H1 (cell line): ENCODE results near the gene AGAP1. TPM values are rescaled to one million over a fixed set of nuclear protein-coding genes. Genes with fewer than 3 reads are reported as not detected.

Experiments
- CTCF ChIA-PET: fragments of 300-600 bp; sonication (Branson Sonifier 250); formaldehyde crosslinking; loops from one replicate; lab custom pipeline; 2021; ENCODE audit not compliant: partially characterized antibody; lab: Charles Lee
- POLR2A ChIA-PET: fragments of 300-600 bp; sonication (Branson Sonifier 250); formaldehyde crosslinking; loops from one replicate; lab custom pipeline; 2021; ENCODE audit warnings: inconsistent platforms; ENCODE audit not compliant: partially characterized antibody; lab: Charles Lee
- DNase-seq, 2 experiments: peaks; one replicate each; pipeline versions ENCODE4 v3.0.0 to v3.0.0-alpha.2; 2010 to 2022; ENCODE audit warnings: low spot score in 2 of 2, low read depth in 1 of 2, mixed read lengths in 1 of 2
- FAIRE-seq: peaks from 2 replicates; lab custom pipeline; 2011; peaks lifted over from hg19 to GRCh38; lab: Jason Lieb, UNC
- H2AFZ ChIP-seq: 2 replicates; pipeline ENCODE4 v1.8.1; 2012; ENCODE audit warnings: low read length, inconsistent platforms
- H2AK5ac ChIP-seq: 2 replicates; pipeline ENCODE4 v1.6.1; 2013; ENCODE audit warnings: low read depth, low read length
- H2BK120ac ChIP-seq: replicated peaks from 2 replicates; pipeline ENCODE3; 2013; ENCODE audit warnings: low read depth, low read length, inconsistent platforms
- H2BK12ac ChIP-seq: 2 replicates; pipeline ENCODE4 v1.6.1; 2013; ENCODE audit warnings: low read depth, low read length
- H2BK15ac ChIP-seq: 2 replicates; pipeline ENCODE4 v1.6.1; 2013; ENCODE audit warnings: low read length
- H2BK20ac ChIP-seq: 2 replicates; pipeline ENCODE4 v1.6.1; 2013; ENCODE audit warnings: low read length
- H2BK5ac ChIP-seq: 2 replicates; pipeline ENCODE4 v1.6.1; 2013; ENCODE audit warnings: low read depth, low read length
- H3K14ac ChIP-seq: 2 replicates; pipeline ENCODE4 v1.6.1; 2013; ENCODE audit warnings: inconsistent platforms; ENCODE audit not compliant: insufficient read length
- H3K18ac ChIP-seq: 2 replicates; pipeline ENCODE4 v1.6.1; 2013; ENCODE audit warnings: low read length; ENCODE audit errors: extremely low read depth
- H3K23ac ChIP-seq: 2 replicates; pipeline ENCODE4 v1.6.1; 2013; ENCODE audit warnings: inconsistent platforms; ENCODE audit not compliant: insufficient read length
- H3K23me2 ChIP-seq: 2 replicates; pipeline ENCODE4 v1.6.1; 2013; ENCODE audit warnings: low read depth, low read length
- H3K27ac ChIP-seq: 2 replicates; pipeline ENCODE4 v1.6.1; 2011; ENCODE audit warnings: low read depth, low read length, inconsistent platforms
- H3K27me3 ChIP-seq, 4 experiments: replicated peaks in 1 of 4; 1 replicate in 1 of 4; 2 replicates in 3 of 4; pipeline versions ENCODE4 v1.6.1 to v1.8.1; 2011 to 2013; ENCODE audit warnings: low read length in 3 of 4, mild to moderate bottlenecking in 3 of 4, inconsistent platforms in 2 of 4, mixed read lengths in 2 of 4, moderate library complexity in 1 of 4; ENCODE audit not compliant: control insufficient read depth in 3 of 4, insufficient read depth in 3 of 4; ENCODE audit errors: extremely low read depth in 1 of 4
- H3K36me3 ChIP-seq, 4 experiments: 2 replicates each; pipeline versions ENCODE4 v1.6.1 to v1.8.1; 2011 to 2013; ENCODE audit warnings: mild to moderate bottlenecking in 4 of 4, low read length in 3 of 4, moderate library complexity in 2 of 4, control low read depth in 1 of 4, inconsistent platforms in 1 of 4; ENCODE audit not compliant: insufficient read depth in 4 of 4, control insufficient read depth in 2 of 4
- H3K4ac ChIP-seq: replicated peaks from 2 replicates; pipeline ENCODE3; 2013; ENCODE audit warnings: low read length, low read depth, mixed read lengths, inconsistent platforms; ENCODE audit not compliant: insufficient read length
- H3K4me1 ChIP-seq, 4 experiments: replicated peaks in 1 of 4; 1 replicate in 1 of 4; 2 replicates in 3 of 4; pipeline versions ENCODE4 v1.6.1 to v1.8.1; 2011 to 2013; ENCODE audit warnings: low read length in 3 of 4, inconsistent platforms in 2 of 4, mixed read lengths in 1 of 4; ENCODE audit not compliant: insufficient read depth in 4 of 4, control insufficient read depth in 3 of 4
- H3K4me2 ChIP-seq, 2 experiments: 2 replicates each; pipeline versions ENCODE4 v1.6.1 to v1.8.1; 2011 to 2013; ENCODE audit warnings: low read depth in 2 of 2, low read length in 2 of 2, control low read depth in 1 of 2, inconsistent platforms in 1 of 2, mild to moderate bottlenecking in 1 of 2; ENCODE audit not compliant: insufficient read depth in 1 of 2
- H3K4me3 ChIP-seq, 4 experiments: fragments of 200-600, 300-600 bp in 1 of 4; sonication (generic), shearing (Covaris generic), sonication (Bioruptor Twin) in 1 of 4; 2 replicates each; pipeline versions ENCODE4 v1.5.1 to v1.8.1; 2011 to 2016; ENCODE audit warnings: low read length in 4 of 4, low read depth in 3 of 4, control low read depth in 2 of 4, inconsistent platforms in 2 of 4, mild to moderate bottlenecking in 2 of 4, mixed read lengths in 1 of 4, moderate library complexity in 1 of 4; ENCODE audit not compliant: insufficient read depth in 2 of 4; ENCODE audit errors: extremely low read depth in 1 of 4
- H3K56ac ChIP-seq: replicated peaks from 2 replicates; pipeline ENCODE3; 2013; ENCODE audit warnings: low read depth, mild to moderate bottlenecking, mixed read lengths, low read length, inconsistent platforms; ENCODE audit not compliant: insufficient read length
- H3K79me1 ChIP-seq: 2 replicates; pipeline ENCODE4 v1.6.1; 2013; ENCODE audit warnings: low read depth, low read length, control low read depth
- H3K79me2 ChIP-seq, 2 experiments: 2 replicates each; pipeline versions ENCODE4 v1.6.1 to v1.8.1; 2012 to 2013; ENCODE audit warnings: low read length in 2 of 2, mild to moderate bottlenecking in 2 of 2, inconsistent platforms in 1 of 2; ENCODE audit not compliant: insufficient read depth in 2 of 2, control insufficient read depth in 1 of 2
- H3K9ac ChIP-seq, 4 experiments: replicated peaks in 1 of 4; 1 replicate in 1 of 4; 2 replicates in 3 of 4; pipeline versions ENCODE4 v1.6.1 to v1.8.1; 2011 to 2013; ENCODE audit warnings: low read depth in 3 of 4, low read length in 3 of 4, control low read depth in 2 of 4, mild to moderate bottlenecking in 2 of 4, moderate library complexity in 2 of 4, inconsistent platforms in 1 of 4; ENCODE audit errors: extremely low read depth in 1 of 4
- H3K9me3 ChIP-seq, 2 experiments: 2 replicates each; pipeline versions ENCODE4 v1.6.1 to v1.8.1; 2012 to 2013; ENCODE audit warnings: mild to moderate bottlenecking in 2 of 2, moderate library complexity in 2 of 2, control low read depth in 1 of 2, inconsistent platforms in 1 of 2, low read depth in 1 of 2, low read length in 1 of 2, mixed read lengths in 1 of 2; ENCODE audit not compliant: insufficient read depth in 2 of 2
- H4K20me1 ChIP-seq, 2 experiments: replicated peaks in 1 of 2; 2 replicates each; pipeline versions ENCODE3 to v1.8.1; 2011 to 2013; ENCODE audit warnings: inconsistent platforms in 2 of 2, low read length in 2 of 2, mild to moderate bottlenecking in 1 of 2; ENCODE audit not compliant: insufficient read depth in 2 of 2, control insufficient read depth in 1 of 2
- H4K5ac ChIP-seq: 2 replicates; pipeline ENCODE4 v1.6.1; 2013; ENCODE audit warnings: low read length, low read depth, mixed read lengths, inconsistent platforms; ENCODE audit not compliant: insufficient read length
- H4K8ac ChIP-seq: 2 replicates; pipeline ENCODE4 v1.8.0; 2013; ENCODE audit warnings: mild to moderate bottlenecking, moderate library complexity, low read length, inconsistent platforms; ENCODE audit not compliant: insufficient read depth; ENCODE audit errors: extremely low read depth
- H4K91ac ChIP-seq: replicated peaks from 2 replicates; pipeline ENCODE3; 2013; ENCODE audit warnings: low read length, mixed read lengths, inconsistent platforms; ENCODE audit not compliant: insufficient read length
- BACH1 ChIP-seq: IDR thresholded peaks from 2 replicates; pipeline ENCODE4 v1.6.1; 2012; ENCODE audit warnings: low read length, improper control_type of control experiment
- CEBPB ChIP-seq: IDR thresholded peaks from 2 replicates; pipeline ENCODE4 v1.6.1; 2012; ENCODE audit warnings: low read depth, low read length
- CHD1 ChIP-seq: IDR thresholded peaks from 2 replicates; pipeline ENCODE4 v1.6.1; 2012; ENCODE audit warnings: low read depth, low read length, improper control_type of control experiment
- CREB1 ChIP-seq: IDR thresholded peaks from 2 replicates; pipeline ENCODE4 v1.6.1; 2012; ENCODE audit warnings: inconsistent platforms
- HDAC6 ChIP-seq: IDR thresholded peaks from one replicate; pipeline ENCODE4 v1.7.1; 2012; ENCODE audit warnings: low read depth, mild to moderate bottlenecking, inconsistent platforms, low read length, moderate library complexity
- JUND ChIP-seq: IDR thresholded peaks from 2 replicates; pipeline ENCODE4 v1.6.1; 2011; ENCODE audit warnings: mild to moderate bottlenecking, improper control_type of control experiment, low read length
- POLR2A ChIP-seq, 2 experiments: IDR thresholded peaks; 1 replicate in 1 of 2; 2 replicates in 1 of 2; pipeline ENCODE4 v1.6.1; 2011; ENCODE audit warnings: low read depth in 2 of 2, low read length in 2 of 2, mild to moderate bottlenecking in 2 of 2; ENCODE audit errors: control extremely low read depth in 1 of 2
- RBBP5 ChIP-seq: IDR thresholded peaks from 2 replicates; pipeline ENCODE4 v1.7.1; 2012; ENCODE audit warnings: low read depth, mild to moderate bottlenecking, inconsistent platforms, low read length, moderate library complexity, borderline replicate concordance
- SIX5 ChIP-seq: IDR thresholded peaks from 2 replicates; pipeline ENCODE4 v1.6.1; 2011; ENCODE audit warnings: mild to moderate bottlenecking, low read depth, low read length
- SP1 ChIP-seq: IDR thresholded peaks from 2 replicates; pipeline ENCODE4 v1.6.1; 2011; ENCODE audit warnings: low read depth, low read length
- TAF1 ChIP-seq: IDR thresholded peaks from 2 replicates; pipeline ENCODE4 v1.6.1; 2011; ENCODE audit warnings: mild to moderate bottlenecking, low read depth, low read length
- WGBS, 2 experiments: shearing (Covaris generic) in 1 of 2; methylation state at CpG; one replicate each; pipeline versions ENCODE4 v1.1.6 to v1.1.7; 2013 to 2015; ENCODE audit warnings: low lambda C conversion rate in 2 of 2, mixed read lengths in 2 of 2, inconsistent platforms in 1 of 2, low coverage in 1 of 2, missing lambda C conversion rate in 1 of 2; ENCODE audit not compliant: insufficient replicate concordance in 2 of 2, insufficient coverage in 1 of 2, insufficient read length in 1 of 2; ENCODE audit errors: extremely low coverage in 1 of 2, missing lambda C conversion rate in 1 of 2; 5-methylcytosine and 5-hydroxymethylcytosine counted together
- polyA plus RNA-seq, 7 experiments: library from polyadenylated mRNA; depleted of rRNA in 3 of 7; stranded (reverse) in 5 of 7; unstranded in 2 of 7; fragments of >200 nt in 5 of 7; fragments of 200-250 nt in 2 of 7; gene quantifications; 1 replicate in 5 of 7; 2 replicates in 1 of 7; 4 replicates in 1 of 7; pipeline versions ENCODE4 v1.2.1 to v1.2.3, GENCODE V29; 2011 to 2013; ENCODE audit warnings: missing spikeins in 2 of 7, mixed read lengths in 2 of 7
- total RNA-seq: library from RNA; stranded (reverse); fragmentation: NEBNext Ultra II Directional; extraction: Animal tissue kit (Norgen Biotek cat#: 25700); gene quantifications from 2 replicates; pipeline ENCODE4 v1.2.1, GENCODE V29; 2021

The AGAP1 gene
- total and polyA plus RNA-seq, 2 of the 8 experiments (the other 6 are each of a cell fraction or from before 2014, with no cell fraction given): 18.1 to 39.4 TPM

GRCh38 chr2:235462415-235462790 is 31.4 kb upstream of the AGAP1 start:
- Histone ChIP-seq H3K56ac (no peak overlapping the region), H4K8ac (no peak overlapping the region), H3K18ac (no peak overlapping the region), H3K23me2 (no peaks in the 10 kb centered on the region), H2BK5ac (no peak overlapping the region), H3K4ac (no peak overlapping the region), H2BK15ac (no peak overlapping the region), H4K5ac (no peak overlapping the region), H3K4me2 (no peak overlapping the region), H3K79me1 (no peaks in the 10 kb centered on the region), H2BK20ac (no peak overlapping the region), H4K20me1 (no peaks in the 10 kb centered on the region), H3K4me3 (no peak overlapping the region), H2AFZ (no peak overlapping the region), H2AK5ac (no peak overlapping the region), H3K27me3 (no peaks in the 10 kb centered on the region), H3K9me3 (no peaks in the 10 kb centered on the region), H3K79me2 (no peaks in the 10 kb centered on the region), H2BK12ac (no peak overlapping the region), H3K23ac (no peak overlapping the region)
- WGBS, 2 experiments: 100% methylated on average over 4 of the region's 4 CpGs; no CpG with 5 or more reads in 1 of the 2 experiments
- POLR2A ChIA-PET: no interaction called here
- TF ChIP-seq JUND (no peak), SP1 (no peak), SIX5 (no peak), CREB1 (no peak), TAF1 (no peak), CEBPB (no peak), POLR2A (IDR thresholded peaks at IDR 0.05; ENCODE audit: control extremely low read depth in 1 of 2, low read depth in 2 of 2, low read length in 2 of 2) (no peak), CHD1 (no peak), RBBP5 (no peak), HDAC6 (no peak), BACH1 (no peak)
- TF ChIP-seq, all 59 proteins: peak for 0
- Histone ChIP-seq H2BK120ac (no peak overlapping the region), H4K91ac (no peak overlapping the region), H3K9ac (no peak overlapping the region), H3K27ac (no peak overlapping the region), H3K14ac (no peak overlapping the region), H3K4me1 (no peaks in the 10 kb centered on the region), H3K36me3 (no peaks in the 10 kb centered on the region)
- no peak for DNase-seq
- CTCF ChIA-PET: interaction anchor here (0.7 to 1.4 kb wide), 3 partner anchors 10 to 311 kb away, joined by 3 to 6 read pairs (median 3); no protein-coding TSS in a partner anchor
- no peak for FAIRE-seq
